Lower lobe of right lung (tissue), 2 donors: ENCODE measurements around the gene IZUMO4. TPM values are rescaled to one million over a fixed set of nuclear protein-coding genes. Genes with fewer than 3 reads are reported as not detected.

Experiments
- ATAC-seq, 2 donors: fragments of 200-7000 bp; cut with Tn5 transposase; one replicate each; pipeline ENCODE4 v1.9.1; 2020 to 2022; ENCODE audit warnings: mild to moderate bottlenecking in 2 of 2, moderate library complexity in 2 of 2
- DNase-seq: peaks from one replicate; pipeline ENCODE4 v3.0.0-alpha.2; 2020
- H3K27ac ChIP-seq: fragments of 200-600 bp; one replicate; pipeline ENCODE4 v1.8.0; 2022
- H3K27me3 ChIP-seq: fragments of 200-600 bp; one replicate; pipeline ENCODE4 v1.8.0; 2022; ENCODE audit warnings: low read depth
- H3K36me3 ChIP-seq: fragments of 200-600 bp; one replicate; pipeline ENCODE4 v1.8.0; 2022; ENCODE audit warnings: mild to moderate bottlenecking
- H3K4me1 ChIP-seq: fragments of 200-600 bp; one replicate; pipeline ENCODE4 v1.8.0; 2022
- H3K4me3 ChIP-seq: fragments of 200-600 bp; one replicate; pipeline ENCODE4 v1.8.0; 2022; ENCODE audit warnings: mild to moderate bottlenecking
- H3K9me3 ChIP-seq: fragments of 200-600 bp; one replicate; pipeline ENCODE4 v1.8.0; 2022
- CTCF ChIP-seq: fragments of 200-600 bp; IDR thresholded peaks from one replicate; pipeline ENCODE4 v1.8.0; 2022; ENCODE audit warnings: antibody characterized with exemption, mild to moderate bottlenecking
- intact Hi-C: fragments of 100-400 bp; cut with DNase I; formaldehyde crosslinking; loops from one replicate; pipeline ENCODE4 v1.11.0; 2022
- total RNA-seq: library from RNA; stranded (reverse); fragmentation: NEBNext Ultra II Directional; extraction: Animal tissue kit (Norgen Biotek cat#: 25700); gene quantifications from one replicate; pipeline ENCODE4 v1.2.1, GENCODE V29; 2021
- donor health status: DM: no; HTN: yes; CAD: no; lungs with severe emphysema.

Gene IZUMO4
- total RNA-seq, 1 donor from 2014 or later: 7.4 TPM

- peaks cover 15% of the 10 kb centered on the region for H3K36me3 ChIP-seq
- DNase-seq: no peak
- TF ChIP-seq CTCF: no peak
- H3K27ac ChIP-seq: no peak overlapping the region
- no peaks in the 10 kb centered on the region for H3K9me3 ChIP-seq
- no peak overlapping the region for H3K4me3 ChIP-seq
- no peaks in the 10 kb centered on the region for H3K27me3 ChIP-seq
- peaks cover 40% of the 10 kb centered on the region for H3K4me1 ChIP-seq
- no peak for ATAC-seq
- intact Hi-C loops: no loop called here
These were observed 51.9 kb downstream of the IZUMO4 start for GRCh38 chr19:2148482-2149135.

Other genes starting within 250 kb of the IZUMO4 start
- 29.1 TPM for gene REXO1, start 248.4 kb upstream of the IZUMO4 start, total RNA-seq
- 22.2 TPM for gene KLF16, start 233.3 kb upstream of the IZUMO4 start, total RNA-seq
- gene ABHD17A, start 211.4 kb upstream of the IZUMO4 start, total RNA-seq: 76.4 TPM
- 6.2 TPM for gene ADAT3, start 191.5 kb upstream of the IZUMO4 start, total RNA-seq
- gene SCAMP4, start 191.5 kb upstream of the IZUMO4 start, total RNA-seq: 65.0 TPM
- gene CSNK1G2, start 155.7 kb upstream of the IZUMO4 start, total RNA-seq: 55.4 TPM
- gene BTBD2, start 81.2 kb upstream of the IZUMO4 start, total RNA-seq: 62.0 TPM
- 268 TPM for gene MKNK2, start 45.7 kb upstream of the IZUMO4 start, total RNA-seq
- gene MOB3A, start 589 bp upstream of the IZUMO4 start, total RNA-seq: 69.2 TPM
- 99.5 TPM for gene AP3D1, start 54.7 kb downstream of the IZUMO4 start, total RNA-seq
- 33.0 TPM for gene DOT1L, start 67.0 kb downstream of the IZUMO4 start, total RNA-seq
- gene PLEKHJ1, start 139.4 kb downstream of the IZUMO4 start, total RNA-seq: 52.0 TPM
- 55.6 TPM for gene SF3A2, start 139.9 kb downstream of the IZUMO4 start, total RNA-seq
- 1.9 TPM for gene AMH, start 152.4 kb downstream of the IZUMO4 start, total RNA-seq
- gene JSRP1, start 159.5 kb downstream of the IZUMO4 start, total RNA-seq: not detected
- 7.5 TPM for gene PEAK3, start 185.3 kb downstream of the IZUMO4 start, total RNA-seq
- gene LINGO3, start 211.2 kb downstream of the IZUMO4 start, total RNA-seq: not detected
- 58.2 TPM for gene LSM7, start 231.7 kb downstream of the IZUMO4 start, total RNA-seq
- gene SPPL2B, start 231.8 kb downstream of the IZUMO4 start, total RNA-seq: 52.3 TPM